Heart left ventricle (tissue), 13 donors: ENCODE data around the gene GP2.

Source experiments
- POLR2A ChIP-seq, 2 donors: fragments of 450-650 bp; IDR thresholded peaks; one replicate each; pipeline ENCODE4 v1.6.1; 2017; ENCODE audit warnings: antibody characterized with exemption in 2 of 2, mild to moderate bottlenecking in 2 of 2, moderate library complexity in 2 of 2
- TF ChIP-seq, protein P1 (sequence below), 12 donors: fragments of 200-600 bp; sonication (generic) in 4 of 12; IDR thresholded peaks; one replicate each; pipeline versions ENCODE4 v1.5.0 to v1.8.0; 2018 to 2022; ENCODE audit warnings: antibody characterized with exemption in 12 of 12, mild to moderate bottlenecking in 5 of 12
- donor health status: ischemic (EF 13 %, LVEDD 7.1; RV severe dilation, severe dysfunction).
- donor health status: DM: no; HTN: yes; CAD: no.
- donor health status: DM: no; HTN: no; CAD: no.
- donor health status: ischemic (EF 25% LVEDD 6.9; RV normal size, moderate dysfunction).
- donor health status: ischemic (EF 25% LVEDD 5.7; RV mildly dilated, moderate dysfunction).
- donor health status: ischemic (EF 35%, LVEDD 5.7; RV mildly dilated, moderate dysfunction).
- donor health status: nonischemic (EF 11% LVEDD 7.7; RV severe dilation, severe dysfunction).
- donor health status: DM: yes; HTN: yes; CAD: no.
- donor health status: PGD.
- donor health status: ischemic (EF 29% LVEDD 5.4; RV normal size, mild dysfunction).
- donor health status: nonischemic (EF 23%, LVEDD 6.1; RV moderate dilation, normal function).

DNA sequence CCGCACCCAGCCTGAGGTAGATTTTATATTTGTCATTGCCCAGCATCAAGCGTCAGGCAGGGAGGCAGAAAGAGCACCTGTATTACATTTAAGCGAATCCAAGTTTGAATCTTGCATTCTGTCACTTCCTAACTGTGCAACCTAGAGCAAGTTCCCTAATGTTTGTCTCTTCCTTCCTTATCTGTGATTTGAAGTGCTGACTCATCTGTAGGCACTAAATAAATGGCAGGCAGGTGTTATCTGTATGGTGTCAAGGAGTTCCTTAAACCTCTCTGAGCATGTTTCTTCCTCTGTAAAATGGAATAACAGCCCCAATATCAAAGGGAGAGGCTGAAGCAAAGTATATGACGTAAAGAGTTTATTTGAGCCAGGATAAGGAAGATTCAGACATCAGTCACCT is 24.3 kb downstream of the GP2 start:
- TF ChIP-seq POLR2A (IDR thresholded peaks at IDR 0.05): no peak
- TF ChIP-seq, protein P1, sequence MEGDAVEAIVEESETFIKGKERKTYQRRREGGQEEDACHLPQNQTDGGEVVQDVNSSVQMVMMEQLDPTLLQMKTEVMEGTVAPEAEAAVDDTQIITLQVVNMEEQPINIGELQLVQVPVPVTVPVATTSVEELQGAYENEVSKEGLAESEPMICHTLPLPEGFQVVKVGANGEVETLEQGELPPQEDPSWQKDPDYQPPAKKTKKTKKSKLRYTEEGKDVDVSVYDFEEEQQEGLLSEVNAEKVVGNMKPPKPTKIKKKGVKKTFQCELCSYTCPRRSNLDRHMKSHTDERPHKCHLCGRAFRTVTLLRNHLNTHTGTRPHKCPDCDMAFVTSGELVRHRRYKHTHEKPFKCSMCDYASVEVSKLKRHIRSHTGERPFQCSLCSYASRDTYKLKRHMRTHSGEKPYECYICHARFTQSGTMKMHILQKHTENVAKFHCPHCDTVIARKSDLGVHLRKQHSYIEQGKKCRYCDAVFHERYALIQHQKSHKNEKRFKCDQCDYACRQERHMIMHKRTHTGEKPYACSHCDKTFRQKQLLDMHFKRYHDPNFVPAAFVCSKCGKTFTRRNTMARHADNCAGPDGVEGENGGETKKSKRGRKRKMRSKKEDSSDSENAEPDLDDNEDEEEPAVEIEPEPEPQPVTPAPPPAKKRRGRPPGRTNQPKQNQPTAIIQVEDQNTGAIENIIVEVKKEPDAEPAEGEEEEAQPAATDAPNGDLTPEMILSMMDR (IDR thresholded peaks at IDR 0.05): no peak
